Measurements from ENCODE around the gene ERN2. TPM values are rescaled to one million over a fixed set of nuclear protein-coding genes. Genes with fewer than 3 reads are reported as not detected.

The ERN2 gene
- total and polyA plus RNA-seq, 4 donors = 0.33 to 3.0 (median 0.42) TPM

- Histone ChIP-seq H3K9me3 (ENCODE audit: control insufficient read depth, insufficient read depth, low read length) (no peaks in the 10 kb centered on the region), H3K4me3 (ENCODE audit: low read depth, low read length) (no peak overlapping the region), H3K27me3 (ENCODE audit: control insufficient read depth, insufficient read depth, low read length) (no peaks in the 10 kb centered on the region), H3K27ac (ENCODE audit: low read depth, low read length) (no peak overlapping the region), H3K4me1 (ENCODE audit: control insufficient read depth, insufficient read depth, low read length) (peaks cover 8% of the 10 kb centered on the region), H3K36me3 (ENCODE audit: control insufficient read depth, insufficient read depth, low read length) (peaks cover 48% of the 10 kb centered on the region)
- DNase-seq (ENCODE audit: low read depth in 4 of 6, low spot score in 6 of 6) = no peak
- 94% methylated on average over 4 of the region's 6 CpGs for WGBS (ENCODE audit: insufficient coverage)
Measured at GRCh38 chr16:23692190-23692837, 20.7 kb downstream of the ERN2 start.

DNA sequence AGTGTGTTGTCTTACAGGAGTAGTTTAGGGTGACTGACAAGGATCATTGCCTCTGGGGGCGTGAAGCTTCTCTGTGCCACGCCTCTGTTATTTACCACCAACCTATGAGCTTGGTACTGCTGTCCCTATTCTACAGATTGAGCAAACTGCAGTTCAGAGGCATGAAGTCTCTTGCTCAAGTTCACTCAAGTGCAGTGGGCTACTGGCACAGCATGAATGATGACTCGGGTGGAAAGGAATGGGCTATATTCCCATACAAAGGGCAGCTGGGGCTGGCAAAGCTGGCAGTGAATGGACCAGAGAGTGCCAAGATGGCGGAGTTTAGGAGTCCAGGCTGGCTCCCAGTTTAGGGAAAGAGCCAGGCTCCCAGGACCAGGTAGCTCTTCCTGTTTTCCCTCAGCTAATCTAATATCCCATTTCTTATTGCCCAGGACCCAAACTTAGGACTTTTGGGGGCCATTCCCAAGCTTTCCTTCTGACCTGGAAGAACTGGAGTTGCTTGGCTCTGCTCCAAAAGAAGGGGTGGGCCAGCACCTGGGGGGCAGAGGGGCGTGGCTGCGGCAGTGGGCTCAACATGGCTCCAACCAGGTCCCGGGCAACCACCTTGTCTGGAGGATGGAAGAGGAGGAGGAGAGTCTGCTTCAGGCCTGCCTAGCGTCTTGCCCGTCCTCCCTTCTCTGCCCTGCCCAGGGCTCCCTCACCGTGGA is 21.4 kb downstream of the ERN2 start:
- peak in 1 of 6 donors; percentile 20 for DNase-seq (ENCODE audit: low read depth in 4 of 6, low spot score in 6 of 6)
- Histone ChIP-seq H3K36me3 (ENCODE audit: control insufficient read depth, insufficient read depth, low read length) (peaks cover 52% of the 10 kb centered on the region), H3K4me1 (ENCODE audit: control insufficient read depth, insufficient read depth, low read length) (peaks cover 8% of the 10 kb centered on the region), H3K27me3 (ENCODE audit: control insufficient read depth, insufficient read depth, low read length) (no peaks in the 10 kb centered on the region), H3K27ac (ENCODE audit: low read depth, low read length) (no peak overlapping the region), H3K9me3 (ENCODE audit: control insufficient read depth, insufficient read depth, low read length) (no peaks in the 10 kb centered on the region), H3K4me3 (ENCODE audit: low read depth, low read length) (no peak overlapping the region)
- 80% methylated on average over 9 of the region's 10 CpGs for WGBS (ENCODE audit: insufficient coverage)

GRCh38 chr16:23690771-23691482 is 22.1 kb downstream of the ERN2 start:
- DNase-seq (ENCODE audit: low read depth in 4 of 6, low spot score in 6 of 6) = no peak
- Histone ChIP-seq H3K27ac (ENCODE audit: low read depth, low read length) (no peak overlapping the region), H3K36me3 (ENCODE audit: control insufficient read depth, insufficient read depth, low read length) (peaks cover 55% of the 10 kb centered on the region), H3K9me3 (ENCODE audit: control insufficient read depth, insufficient read depth, low read length) (no peaks in the 10 kb centered on the region), H3K27me3 (ENCODE audit: control insufficient read depth, insufficient read depth, low read length) (no peaks in the 10 kb centered on the region), H3K4me3 (ENCODE audit: low read depth, low read length) (no peak overlapping the region), H3K4me1 (ENCODE audit: control insufficient read depth, insufficient read depth, low read length) (peaks cover 8% of the 10 kb centered on the region)
- WGBS (ENCODE audit: insufficient coverage) = 92% methylated on average over 25 of the region's 25 CpGs

GRCh38 chr16:23689442-23690187 is 23.4 kb downstream of the ERN2 start:
- 96% methylated on average over 29 of the region's 36 CpGs for WGBS (ENCODE audit: insufficient coverage)
- no peak overlapping the region for H3K4me3 ChIP-seq (ENCODE audit: low read depth, low read length)
- no peaks in the 10 kb centered on the region for H3K27me3 ChIP-seq (ENCODE audit: control insufficient read depth, insufficient read depth, low read length)
- H3K36me3 ChIP-seq (ENCODE audit: control insufficient read depth, insufficient read depth, low read length) = peaks cover 59% of the 10 kb centered on the region
- no peak overlapping the region for H3K27ac ChIP-seq (ENCODE audit: low read depth, low read length)
- peaks cover 2% of the 10 kb centered on the region for H3K4me1 ChIP-seq (ENCODE audit: control insufficient read depth, insufficient read depth, low read length)
- no peak for DNase-seq (ENCODE audit: low read depth in 4 of 6, low spot score in 6 of 6)
- H3K9me3 ChIP-seq (ENCODE audit: control insufficient read depth, insufficient read depth, low read length) = no peaks in the 10 kb centered on the region

GRCh38 chr16:23687034-23687808 is 25.8 kb downstream of the ERN2 start:
- Histone ChIP-seq H3K4me3 (ENCODE audit: low read depth, low read length) (no peak overlapping the region), H3K4me1 (ENCODE audit: control insufficient read depth, insufficient read depth, low read length) (no peaks in the 10 kb centered on the region), H3K27me3 (ENCODE audit: control insufficient read depth, insufficient read depth, low read length) (no peaks in the 10 kb centered on the region), H3K9me3 (ENCODE audit: control insufficient read depth, insufficient read depth, low read length) (no peaks in the 10 kb centered on the region), H3K36me3 (ENCODE audit: control insufficient read depth, insufficient read depth, low read length) (peaks cover 80% of the 10 kb centered on the region), H3K27ac (ENCODE audit: low read depth, low read length) (no peak overlapping the region)
- no peak for DNase-seq (ENCODE audit: low read depth in 4 of 6, low spot score in 6 of 6)
- WGBS (ENCODE audit: insufficient coverage) = 97% methylated on average over 16 of the region's 16 CpGs

- no peak overlapping the region for H3K4me3 ChIP-seq (ENCODE audit: low read depth, low read length)
- no peak for DNase-seq (ENCODE audit: low read depth in 4 of 6, low spot score in 6 of 6)
- H3K9me3 ChIP-seq (ENCODE audit: control insufficient read depth, insufficient read depth, low read length) = no peaks in the 10 kb centered on the region
- H3K27ac ChIP-seq (ENCODE audit: low read depth, low read length) = no peak overlapping the region
- 96% methylated on average over 3 of the region's 3 CpGs for WGBS (ENCODE audit: insufficient coverage)
- H3K4me1 ChIP-seq (ENCODE audit: control insufficient read depth, insufficient read depth, low read length) = peaks cover 16% of the 10 kb centered on the region
- no peaks in the 10 kb centered on the region for H3K27me3 ChIP-seq (ENCODE audit: control insufficient read depth, insufficient read depth, low read length)
- H3K36me3 ChIP-seq (ENCODE audit: control insufficient read depth, insufficient read depth, low read length) = peaks cover 66% of the 10 kb centered on the region
Measured at GRCh38 chr16:23683487-23683886, 29.5 kb downstream of the ERN2 start.

- Histone ChIP-seq H3K27ac (ENCODE audit: low read depth, low read length) (no peak overlapping the region), H3K4me3 (ENCODE audit: low read depth, low read length) (no peak overlapping the region), H3K9me3 (ENCODE audit: control insufficient read depth, insufficient read depth, low read length) (no peaks in the 10 kb centered on the region), H3K27me3 (ENCODE audit: control insufficient read depth, insufficient read depth, low read length) (no peaks in the 10 kb centered on the region), H3K36me3 (ENCODE audit: control insufficient read depth, insufficient read depth, low read length) (peaks cover 53% of the 10 kb centered on the region), H3K4me1 (ENCODE audit: control insufficient read depth, insufficient read depth, low read length) (peaks cover 22% of the 10 kb centered on the region)
- WGBS (ENCODE audit: insufficient coverage) = no CpG with 5 or more reads among the region's 1 CpG
- DNase-seq (ENCODE audit: low read depth in 4 of 6, low spot score in 6 of 6) = no peak
Measured at GRCh38 chr16:23682181-23682580, 30.8 kb downstream of the ERN2 start.

GRCh38 chr16:23679986-23680336 is 33.1 kb downstream of the ERN2 start:
- 28% methylated on average over 4 of the region's 6 CpGs for WGBS (ENCODE audit: insufficient coverage)
- Histone ChIP-seq H3K36me3 (ENCODE audit: control insufficient read depth, insufficient read depth, low read length) (peaks cover 43% of the 10 kb centered on the region), H3K27ac (ENCODE audit: low read depth, low read length) (no peak overlapping the region), H3K4me3 (ENCODE audit: low read depth, low read length) (no peak overlapping the region), H3K4me1 (ENCODE audit: control insufficient read depth, insufficient read depth, low read length) (peaks cover 22% of the 10 kb centered on the region), H3K27me3 (ENCODE audit: control insufficient read depth, insufficient read depth, low read length) (no peaks in the 10 kb centered on the region), H3K9me3 (ENCODE audit: control insufficient read depth, insufficient read depth, low read length) (no peaks in the 10 kb centered on the region)
- DNase-seq (ENCODE audit: low read depth in 4 of 6, low spot score in 6 of 6) = no peak
